ENCODE measurements around the gene C4orf36.
A peak's percentile ranks its signal among the peaks of the same experiment; 100 is the strongest.
"Not testable (repeated sequence)": the region's sequence is repeated elsewhere in the genome, so short reads cannot be mapped to it uniquely, and the experiment has no call there.

Gene C4orf36

GRCh38 chr4:86916392-86916791, 24.2 kb upstream of the C4orf36 start:
- DNase-seq = no peak

DNA sequence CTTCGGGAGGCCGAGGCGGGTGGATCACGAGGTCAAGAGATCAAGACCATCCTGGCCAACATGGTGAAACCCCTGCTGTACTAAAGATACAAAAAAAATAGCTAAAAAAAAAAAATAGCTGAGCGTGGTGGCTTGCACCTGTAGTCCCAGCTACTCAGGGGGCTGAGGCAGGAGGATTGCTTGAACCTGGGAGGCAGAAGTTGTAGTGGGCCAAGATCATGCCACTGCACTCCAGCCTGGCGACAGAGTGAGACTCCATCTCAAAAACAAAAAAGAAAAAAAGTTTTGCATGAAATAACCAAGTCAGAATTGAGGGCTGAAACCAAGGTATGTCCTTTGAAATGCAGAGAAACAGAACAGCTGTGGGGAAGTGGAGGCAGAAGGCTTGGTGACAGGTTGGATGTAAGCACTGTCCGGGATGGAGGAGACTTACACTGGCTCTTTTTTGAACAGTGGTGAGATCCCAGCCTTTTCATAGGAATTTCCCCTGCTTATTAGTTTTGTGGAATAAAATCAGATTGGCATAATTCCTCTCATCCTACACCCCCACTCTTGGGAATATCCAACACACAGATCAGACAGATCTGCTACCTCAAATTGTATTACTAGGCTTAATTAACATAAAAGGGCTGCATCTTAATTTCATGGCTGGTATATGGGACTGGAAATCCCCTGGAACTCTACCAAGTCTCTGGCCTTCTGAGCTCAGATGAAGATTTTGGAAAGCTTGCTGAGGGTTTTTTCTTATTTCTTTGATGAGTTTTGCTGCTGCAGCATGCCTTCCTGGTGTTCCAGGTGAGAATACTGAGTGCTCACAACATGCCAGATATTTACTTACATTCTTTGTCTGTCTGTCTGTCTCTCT, 18.8 kb upstream of the C4orf36 start:
- DNase-seq = no peak

GRCh38 chr4:86910369-86910768, 18.1 kb upstream of the C4orf36 start:
- DNase-seq = no peak

GRCh38 chr4:86909546-86910295, 17.5 kb upstream of the C4orf36 start:
- DNase-seq = no peak

- DNase-seq = no peak
These were observed 16.0 kb upstream of the C4orf36 start for GRCh38 chr4:86908251-86908657.

DNA sequence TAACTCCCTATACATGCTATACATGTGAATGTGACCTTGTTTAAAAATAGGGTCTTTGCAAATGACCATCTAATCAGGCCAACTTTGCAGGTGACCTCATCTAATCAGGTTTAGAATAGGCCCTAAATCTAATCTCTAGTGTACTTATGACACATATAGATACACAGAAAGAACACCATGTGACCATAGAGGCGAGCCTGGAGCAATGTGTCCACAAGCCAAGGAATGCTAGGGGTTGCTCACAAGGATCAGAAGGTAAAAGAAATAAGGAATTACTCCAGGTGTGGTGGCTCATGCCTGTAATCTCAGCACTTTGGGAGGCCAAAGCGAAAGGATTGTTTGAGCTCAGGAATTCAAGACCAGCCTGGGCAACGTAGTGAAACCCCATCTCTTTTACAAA, 9.6 kb upstream of the C4orf36 start:
- DNase-seq = no peak

- no peak for DNase-seq
These were observed 6.3 kb upstream of the C4orf36 start for GRCh38 chr4:86898562-86898961.

GRCh38 chr4:86896596-86896995, 4.4 kb upstream of the C4orf36 start:
- no peak for DNase-seq

- DNase-seq = peak in 1 of 2 donors; percentile 68
These were observed 3.7 kb upstream of the C4orf36 start for GRCh38 chr4:86895692-86896488.

- DNase-seq = no peak
These were observed 2.2 kb upstream of the C4orf36 start for GRCh38 chr4:86894455-86894854.

- DNase-seq = no peak
These were observed 914 bp upstream of the C4orf36 start for GRCh38 chr4:86893136-86893535.

GRCh38 chr4:86892636-86892960, 376 bp upstream of the C4orf36 start:
- DNase-seq = no peak

DNA sequence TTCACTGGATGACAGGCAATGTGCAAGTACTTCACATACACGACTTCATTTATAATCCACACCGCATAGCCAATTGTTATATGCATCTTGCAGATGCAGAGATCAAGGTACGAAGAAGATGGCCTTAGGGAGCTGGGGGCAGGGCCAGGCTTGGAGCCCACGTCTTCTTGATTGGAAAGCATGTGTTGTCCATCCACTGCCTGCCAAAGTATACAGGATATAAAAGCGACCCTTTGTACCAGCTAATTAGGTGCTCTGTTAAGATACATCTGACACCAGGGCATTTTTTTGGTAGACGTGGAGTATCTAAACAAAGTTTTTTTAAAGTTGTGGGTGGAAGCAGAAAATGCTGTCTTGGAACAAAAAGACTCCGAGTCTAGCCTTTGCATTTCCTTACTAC, 1.4 kb downstream of the C4orf36 start:
- no peak for DNase-seq

DNA sequence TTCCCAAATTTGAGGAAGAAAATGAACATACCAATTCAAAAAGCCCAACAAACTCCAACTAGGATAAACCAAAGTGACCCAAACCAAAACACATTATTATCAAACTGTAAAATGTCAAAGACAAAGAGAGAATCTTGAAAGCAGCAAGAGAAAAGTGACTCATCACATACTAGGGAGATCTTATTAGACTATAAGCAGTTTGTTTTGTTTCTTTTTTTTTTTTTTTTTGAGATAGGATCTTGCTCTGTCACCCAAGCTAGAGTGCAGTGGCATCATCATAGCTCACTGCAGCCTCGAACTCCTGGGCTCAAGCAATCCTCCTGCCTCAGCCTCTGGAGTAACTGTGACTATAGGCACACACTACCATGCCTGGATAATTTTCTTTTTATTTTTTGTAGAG, 12.6 kb downstream of the C4orf36 start:
- DNase-seq = no peak

- no peak for DNase-seq
These were observed 13.6 kb downstream of the C4orf36 start for GRCh38 chr4:86878640-86879039.

GRCh38 chr4:86876894-86877685, 15.1 kb downstream of the C4orf36 start:
- DNase-seq = no peak

DNA sequence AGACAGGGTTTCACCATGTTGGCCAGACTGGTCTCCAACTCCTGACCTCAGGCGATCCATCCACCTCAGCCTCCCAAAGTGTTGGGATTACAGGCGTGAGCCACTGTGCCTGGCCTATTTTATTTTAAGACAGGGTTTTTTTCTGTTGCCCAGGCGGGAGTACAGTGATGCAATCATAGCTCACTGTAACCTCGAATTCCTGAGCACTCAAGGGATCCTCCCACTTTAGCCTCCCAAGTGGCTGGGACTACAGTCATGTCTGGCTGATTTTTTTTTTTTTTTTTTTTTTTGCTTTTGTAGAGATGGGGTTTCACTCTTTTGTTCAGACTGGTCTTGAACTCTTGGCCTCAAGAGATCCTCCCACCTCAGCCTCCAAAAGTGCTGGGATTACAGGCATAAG, 16.8 kb downstream of the C4orf36 start:
- DNase-seq = not testable (repeated sequence)

DNA sequence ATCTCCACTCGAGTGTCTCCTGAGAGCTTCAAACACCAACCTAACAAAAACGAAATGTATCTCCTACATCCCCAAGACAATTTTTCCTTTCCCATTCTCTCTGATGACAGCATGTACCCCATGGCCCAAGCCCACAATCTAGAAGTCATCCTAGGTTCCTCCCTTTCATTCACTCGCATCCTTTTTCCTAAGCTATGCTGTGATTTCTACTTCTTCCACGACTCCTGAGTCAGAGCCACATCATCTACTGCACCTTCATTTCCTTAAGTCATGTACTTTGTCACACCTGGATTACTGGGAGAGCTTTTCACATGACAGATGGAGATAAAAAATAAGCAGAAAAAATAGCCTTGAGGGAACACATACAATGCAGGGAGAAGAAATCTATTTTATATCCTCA, 20.1 kb downstream of the C4orf36 start:
- DNase-seq = no peak

DNA sequence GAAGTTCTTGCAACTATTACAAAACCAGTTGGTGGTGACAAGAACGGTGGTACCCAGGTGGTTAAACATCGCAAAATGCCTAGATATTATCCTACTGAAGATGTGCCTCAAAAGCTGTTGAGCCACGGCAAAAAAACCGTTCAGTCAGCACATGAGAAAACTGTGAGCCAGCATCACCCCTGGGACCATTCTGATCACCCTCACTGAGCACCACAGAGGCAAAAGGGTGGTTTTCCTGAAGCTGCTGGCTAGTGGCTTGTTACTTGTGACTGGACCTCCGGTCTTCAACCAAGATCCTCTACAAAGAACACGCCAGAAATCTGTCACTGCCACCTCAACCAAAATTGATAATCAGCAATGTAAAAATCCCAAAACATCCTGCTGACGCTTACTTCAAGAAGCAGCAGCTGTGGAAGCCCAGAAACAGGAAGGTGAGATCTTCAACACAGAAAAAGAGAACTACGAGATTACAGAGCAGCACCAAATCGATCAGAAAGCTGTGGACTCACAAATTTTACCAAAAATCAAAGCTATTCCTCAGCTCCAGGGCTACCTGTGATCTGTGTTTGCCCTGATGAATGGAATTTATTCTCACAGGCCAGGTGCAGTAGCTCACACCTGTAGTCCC, 21.7 kb downstream of the C4orf36 start:
- DNase-seq = no peak

- no peak for DNase-seq
These were observed 34.7 kb downstream of the C4orf36 start for GRCh38 chr4:86857341-86858052.

DNA sequence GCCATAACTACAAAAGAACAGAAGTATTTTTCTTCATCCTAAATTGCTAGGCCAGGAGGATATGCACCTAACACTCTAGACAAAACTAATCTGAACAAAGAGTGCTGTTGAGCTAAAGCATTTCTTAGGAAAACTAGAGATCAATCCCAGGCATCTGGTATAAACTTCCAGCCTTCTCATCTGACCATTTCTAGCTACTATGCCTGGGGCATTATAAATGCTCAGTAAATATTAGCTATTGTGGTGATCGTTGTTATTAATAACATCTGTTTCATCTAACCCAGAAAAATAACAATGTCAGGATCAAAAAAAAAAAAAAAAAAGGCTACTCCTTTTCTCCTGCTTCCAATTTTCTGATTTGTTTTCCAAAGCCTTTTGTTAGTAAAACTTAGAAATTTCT, 35.3 kb downstream of the C4orf36 start:
- no peak for DNase-seq

- no peak for DNase-seq
These were observed 36.6 kb downstream of the C4orf36 start for GRCh38 chr4:86855572-86855971.

Data from CD4-positive, alpha-beta T cell treated with Interleukin-4 for 1 hour (primary cell).